Measurements from ENCODE around the gene SVOP.
A peak's percentile ranks its signal among the peaks of the same experiment; 100 is the strongest.

The SVOP gene

DNA sequence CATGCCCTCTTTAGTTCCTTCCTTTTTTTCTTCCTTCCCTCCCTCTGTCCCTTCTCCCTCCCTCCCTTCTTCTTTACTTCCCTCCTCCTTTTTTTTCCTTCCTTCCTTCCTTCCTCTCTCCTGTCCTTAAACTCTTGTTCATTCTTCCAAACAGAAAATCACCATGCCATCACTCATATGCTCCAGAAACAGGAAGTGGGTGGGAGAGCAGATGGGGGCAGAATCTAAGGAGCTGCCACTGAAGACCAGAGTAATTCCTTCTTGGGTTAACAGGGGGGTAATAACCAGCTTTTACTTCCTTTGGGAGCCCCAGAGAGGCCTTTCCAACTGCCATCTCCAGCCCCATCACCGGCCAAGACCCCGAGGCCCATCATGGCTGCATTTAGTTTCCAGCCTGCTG, 51.2 kb downstream of the SVOP start:
- DNase-seq, result no peak

DNA sequence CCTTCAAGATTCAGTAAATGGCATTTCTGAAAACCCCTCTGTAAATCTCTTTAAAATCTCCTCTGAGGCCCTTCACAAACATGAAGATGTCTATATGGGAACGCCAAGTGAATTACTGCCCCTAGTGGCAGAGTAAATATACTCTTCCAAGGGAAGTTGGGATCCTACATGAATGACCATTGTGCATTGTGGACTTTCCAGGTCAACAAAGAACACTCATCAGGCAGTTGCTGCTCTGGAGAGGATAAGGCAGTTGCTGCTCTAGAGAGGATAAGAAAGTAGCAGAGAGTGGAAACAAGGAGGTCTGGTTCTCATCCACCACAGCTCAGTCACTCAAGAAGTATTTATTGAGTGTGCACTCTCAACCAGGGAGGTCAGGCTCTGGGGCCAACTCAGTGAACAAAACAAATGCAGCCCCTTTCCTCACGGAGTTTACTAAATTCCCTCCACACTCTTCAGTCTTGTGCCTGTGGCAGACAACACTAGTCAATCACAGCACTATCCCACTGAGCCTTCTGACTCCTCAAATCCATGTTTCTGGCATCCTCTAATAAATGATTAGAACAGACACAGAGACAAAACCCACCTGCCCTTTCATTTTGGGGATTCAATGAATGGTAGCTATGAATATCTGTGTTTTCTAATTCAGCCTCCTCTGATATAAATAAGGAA, 52.9 kb downstream of the SVOP start:
- DNase-seq, result no peak

DNA sequence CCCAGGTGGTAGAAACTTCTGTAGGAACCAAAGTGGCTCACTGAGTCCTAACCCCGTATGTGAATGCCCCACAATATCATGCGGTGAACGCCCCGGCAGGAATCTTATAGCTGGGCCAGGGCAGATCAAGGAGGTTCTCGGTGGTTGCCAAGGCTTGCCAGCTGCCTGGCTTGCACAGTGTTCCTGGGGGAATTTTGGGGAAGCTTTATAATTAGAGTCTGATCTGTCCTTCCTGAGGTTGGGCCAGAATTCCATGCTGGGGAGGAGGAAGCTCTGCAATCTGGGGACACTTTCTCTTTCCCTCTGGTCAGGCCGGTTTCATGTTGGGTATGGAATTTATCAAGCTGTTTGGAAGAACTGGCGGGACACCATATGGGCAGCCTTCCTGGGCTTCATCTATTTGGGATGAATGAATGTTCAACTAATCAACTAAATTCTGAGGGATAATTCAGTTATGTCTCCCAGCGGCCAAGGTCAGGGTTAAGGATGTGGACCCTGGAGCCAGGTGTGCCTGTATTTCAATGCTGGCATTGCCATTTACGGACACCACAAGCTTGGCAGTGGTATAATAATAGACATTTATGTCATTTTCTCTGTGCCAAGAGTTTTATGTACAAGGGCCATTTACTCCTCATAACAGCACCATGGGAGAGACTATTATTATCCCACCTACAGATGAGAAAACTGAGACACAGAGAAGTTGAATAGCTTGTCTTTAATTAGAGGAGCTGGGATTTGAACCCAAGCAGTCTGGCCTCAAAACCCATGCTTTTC, 54.3 kb downstream of the SVOP start:
- no peak for DNase-seq

DNA sequence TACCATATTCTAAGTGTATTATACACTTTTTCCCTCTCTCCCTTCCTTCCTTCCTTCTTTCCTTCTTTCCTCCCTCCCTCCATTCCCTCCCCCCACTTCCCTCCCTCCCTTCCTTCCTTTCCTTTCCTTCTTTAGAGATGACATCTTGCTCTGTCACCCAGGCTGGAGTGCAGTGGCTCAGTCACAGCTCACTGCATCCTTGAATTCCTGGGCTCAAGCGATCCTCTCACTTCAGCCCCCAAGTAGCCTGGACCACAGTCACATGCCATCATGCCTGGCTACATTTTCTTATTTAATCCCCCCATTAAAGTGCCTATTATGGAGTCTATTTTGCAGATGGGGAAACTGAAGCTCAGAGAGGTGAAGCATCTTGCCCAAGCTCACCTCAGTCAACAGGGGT, 55.0 kb downstream of the SVOP start:
- no peak for DNase-seq

DNA sequence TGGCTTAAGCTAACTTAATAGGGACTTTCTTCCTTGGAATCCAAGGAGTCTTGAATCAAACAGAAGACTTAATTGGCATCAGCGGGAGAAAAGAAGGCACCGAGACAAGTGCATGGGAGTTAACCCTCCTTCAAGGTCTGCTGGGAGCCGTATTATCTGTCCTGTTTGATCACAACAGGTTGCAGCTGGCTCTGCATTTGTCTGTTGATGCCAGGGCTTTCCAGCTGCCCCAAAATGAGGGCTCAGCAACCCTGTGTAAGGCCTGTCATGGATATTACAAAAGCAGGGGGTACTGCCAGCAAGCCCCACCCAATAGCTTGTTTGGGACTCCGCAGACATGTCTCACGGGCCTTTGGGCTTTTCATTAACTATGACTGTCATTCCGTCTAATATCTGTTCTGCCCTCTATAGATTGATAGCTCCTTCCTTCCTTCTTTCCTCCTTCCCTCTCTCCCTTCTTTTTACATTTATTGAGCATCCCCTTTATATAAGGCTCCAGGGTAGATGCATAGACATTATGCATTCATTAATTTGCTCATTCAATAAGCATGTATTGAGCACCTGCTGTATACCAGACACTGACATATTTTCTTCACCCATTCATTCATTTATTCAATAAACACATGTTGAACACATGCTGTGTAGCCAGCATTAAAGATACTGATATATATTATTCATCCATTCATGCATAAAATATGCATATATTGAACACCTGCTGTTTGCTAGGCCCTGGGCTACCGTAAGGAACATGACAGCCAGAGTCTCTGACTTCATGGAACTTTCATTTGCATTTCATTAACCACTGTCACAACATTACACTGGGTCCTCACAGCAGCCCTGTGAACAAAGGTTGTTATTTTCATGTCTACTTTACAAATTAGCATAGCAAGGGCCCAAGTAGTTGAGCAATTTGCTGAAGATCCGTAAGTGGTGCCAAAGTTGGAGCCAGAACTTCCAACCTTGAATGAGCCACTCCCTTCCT, 56.2 kb downstream of the SVOP start:
- DNase-seq, result no peak

DNA sequence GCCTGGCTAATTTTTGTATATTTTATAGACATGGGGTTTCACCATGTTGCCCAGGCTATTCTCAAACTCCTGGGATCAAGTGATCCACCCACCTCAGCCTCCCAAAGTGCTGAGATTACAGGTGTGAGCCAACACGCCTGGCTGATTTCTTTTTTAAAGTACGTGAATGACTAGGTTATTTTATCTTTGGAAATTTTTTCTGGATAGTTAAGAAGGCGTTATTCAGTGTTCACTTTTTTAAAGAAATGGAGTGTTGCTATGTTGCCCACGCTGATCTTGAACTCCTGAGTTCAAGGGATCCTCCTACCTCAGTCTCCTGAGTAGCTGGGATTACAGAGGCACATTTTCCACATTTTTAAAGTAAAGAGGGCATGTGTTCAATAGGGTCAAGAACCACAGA, 58.6 kb downstream of the SVOP start:
- DNase-seq, result no peak

DNA sequence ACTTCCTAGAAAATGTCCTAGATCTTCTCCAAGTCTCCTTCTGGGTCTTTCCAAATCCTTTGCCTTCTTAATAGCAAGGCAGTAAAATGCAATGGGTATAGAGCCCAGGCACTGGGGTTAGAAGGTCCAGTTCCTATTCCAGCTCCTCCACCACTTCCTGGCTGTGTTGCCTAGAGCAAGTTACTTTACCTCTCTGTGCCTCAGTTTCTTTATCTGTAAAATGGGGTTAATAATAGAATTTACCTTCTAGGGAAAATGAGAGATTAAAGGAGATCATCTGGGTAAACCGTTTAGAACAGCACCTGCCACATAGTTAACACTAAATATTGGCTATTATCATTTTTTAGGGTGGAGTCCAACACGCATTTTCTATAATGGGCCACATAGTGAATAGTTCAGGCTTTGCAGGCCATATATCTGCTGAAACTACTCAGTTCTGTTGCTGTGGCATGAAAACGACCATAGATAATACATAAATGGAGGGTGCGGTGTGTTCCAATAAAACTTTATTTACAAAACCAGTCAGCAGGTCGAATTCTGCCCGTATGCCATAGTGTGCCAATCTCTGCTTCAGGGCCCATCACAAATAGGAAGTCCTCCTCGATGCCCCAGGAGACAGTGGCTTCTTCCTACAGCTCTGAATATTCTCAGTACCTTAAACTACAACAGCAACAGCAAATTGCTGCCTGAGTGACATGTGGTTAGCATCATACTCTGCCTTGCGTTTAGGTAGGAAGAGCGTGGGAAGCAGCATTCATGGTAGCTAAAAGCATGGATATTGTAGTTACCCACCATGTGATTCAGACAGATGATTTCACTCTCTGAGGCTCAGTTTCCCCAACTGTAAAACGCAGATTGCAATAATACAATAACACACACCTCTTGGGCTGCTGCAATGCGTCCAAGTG, 60.9 kb downstream of the SVOP start:
- DNase-seq, result no peak

DNA sequence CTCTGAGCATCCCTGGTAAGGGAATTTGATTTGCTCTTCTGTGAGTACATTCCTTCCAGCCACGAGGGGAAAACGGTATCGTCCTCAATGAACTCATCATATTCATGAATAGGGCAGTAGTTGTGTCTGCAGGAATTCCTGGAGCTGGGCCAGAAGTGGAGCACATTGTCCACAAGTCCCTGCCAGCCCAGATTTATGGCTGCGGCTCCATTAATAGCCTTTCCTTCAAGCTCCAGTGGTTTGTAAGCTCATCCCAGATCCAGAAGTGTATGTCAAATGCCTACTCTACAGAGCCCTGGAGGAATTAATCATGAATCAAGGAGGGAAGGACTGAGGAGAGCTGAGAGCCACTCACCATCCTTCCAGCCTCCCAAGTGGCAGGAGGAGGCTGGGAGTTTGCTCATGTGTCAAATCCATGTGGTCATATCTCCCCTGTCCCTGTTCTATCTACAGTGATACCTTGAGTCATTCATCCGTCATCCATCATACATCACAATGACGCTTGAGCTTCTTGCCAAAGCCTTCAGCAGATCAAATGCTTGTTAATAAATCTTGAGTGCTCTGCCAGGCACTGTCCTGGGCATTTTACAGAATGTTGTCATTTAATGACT, 65.5 kb downstream of the SVOP start:
- no peak for DNase-seq

DNA sequence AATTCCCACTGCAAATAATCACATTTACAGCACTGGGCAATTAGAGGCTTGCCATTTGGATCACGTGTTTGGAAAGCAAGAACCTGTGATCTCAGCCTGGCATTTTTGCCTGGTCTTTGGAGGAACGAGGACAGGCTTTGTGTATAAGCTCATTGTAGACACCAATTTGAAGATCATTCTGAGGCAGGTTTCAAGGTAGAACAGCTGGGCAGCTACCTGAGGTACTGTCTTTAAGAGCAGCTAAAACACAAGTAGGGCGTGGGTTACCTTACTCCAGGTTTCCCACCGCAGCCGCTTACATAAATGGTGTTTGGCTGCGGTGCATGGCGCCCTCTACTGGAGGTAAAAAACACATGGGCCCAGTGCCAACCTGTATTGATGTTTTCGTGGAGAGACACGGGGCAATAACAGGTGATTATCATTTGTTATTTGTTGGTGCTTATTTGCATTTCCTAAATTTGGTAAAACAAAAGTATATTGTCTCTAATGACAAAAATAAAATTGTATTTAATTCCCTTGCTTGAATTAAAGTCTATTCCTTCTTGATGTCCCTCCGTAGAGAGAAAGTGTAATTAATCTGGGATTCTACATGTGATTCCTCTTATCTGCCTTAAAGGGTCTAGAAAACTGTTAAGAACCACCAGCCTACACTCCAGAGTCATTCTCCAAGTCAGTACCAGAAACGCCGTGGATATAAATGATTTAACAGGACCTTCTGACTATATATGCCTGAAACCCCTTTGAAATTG, 69.7 kb downstream of the SVOP start:
- DNase-seq, result peak; percentile 78

DNA sequence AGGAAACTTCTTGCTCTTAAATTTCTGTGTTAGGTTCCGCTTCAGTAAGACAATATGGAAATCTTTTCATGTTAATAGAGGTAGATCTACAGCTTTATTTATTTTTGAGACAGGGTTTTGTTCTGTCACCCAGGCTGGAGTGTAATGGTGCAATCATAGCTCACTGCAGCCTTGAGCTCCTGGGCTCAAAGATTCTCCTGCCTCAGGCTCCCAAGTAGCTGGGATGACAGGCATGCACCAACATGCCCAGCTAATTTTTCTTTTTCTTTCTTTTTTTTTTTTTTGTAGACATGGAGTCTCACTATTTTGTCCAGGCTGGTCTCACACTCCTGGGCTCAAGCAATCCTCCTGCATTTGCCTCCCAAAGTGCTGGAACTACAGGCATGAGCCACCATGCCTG, 70.9 kb downstream of the SVOP start:
- DNase-seq, result no peak

- no peak for DNase-seq
Measured at GRCh38 chr12:108948367-108948766, 72.5 kb downstream of the SVOP start.

GRCh38 chr12:108947097-108947496, 73.8 kb downstream of the SVOP start:
- DNase-seq, result no peak

- no peak for DNase-seq
Measured at GRCh38 chr12:108940138-108940537, 80.7 kb downstream of the SVOP start.

DNA sequence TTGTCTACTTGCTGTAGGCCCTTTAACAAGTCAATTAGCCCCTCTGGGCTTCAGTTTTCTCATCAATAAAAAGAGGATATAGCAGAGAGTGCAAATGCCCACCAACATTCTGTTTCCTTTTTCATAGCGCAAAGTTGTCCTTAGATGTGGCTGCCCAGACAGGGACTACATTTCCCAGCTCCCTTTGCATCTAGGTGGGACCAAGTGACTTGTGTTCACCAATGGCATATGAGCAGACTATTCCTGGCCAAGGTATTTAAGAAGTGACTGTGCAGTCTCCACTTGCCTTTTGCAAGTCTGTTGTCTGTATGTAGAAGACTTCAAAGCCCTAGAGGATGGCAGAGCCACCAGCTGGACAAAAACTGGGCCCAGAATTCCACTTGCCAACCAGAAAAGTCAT, 81.3 kb downstream of the SVOP start:
- DNase-seq, result peak; percentile 11

DNA sequence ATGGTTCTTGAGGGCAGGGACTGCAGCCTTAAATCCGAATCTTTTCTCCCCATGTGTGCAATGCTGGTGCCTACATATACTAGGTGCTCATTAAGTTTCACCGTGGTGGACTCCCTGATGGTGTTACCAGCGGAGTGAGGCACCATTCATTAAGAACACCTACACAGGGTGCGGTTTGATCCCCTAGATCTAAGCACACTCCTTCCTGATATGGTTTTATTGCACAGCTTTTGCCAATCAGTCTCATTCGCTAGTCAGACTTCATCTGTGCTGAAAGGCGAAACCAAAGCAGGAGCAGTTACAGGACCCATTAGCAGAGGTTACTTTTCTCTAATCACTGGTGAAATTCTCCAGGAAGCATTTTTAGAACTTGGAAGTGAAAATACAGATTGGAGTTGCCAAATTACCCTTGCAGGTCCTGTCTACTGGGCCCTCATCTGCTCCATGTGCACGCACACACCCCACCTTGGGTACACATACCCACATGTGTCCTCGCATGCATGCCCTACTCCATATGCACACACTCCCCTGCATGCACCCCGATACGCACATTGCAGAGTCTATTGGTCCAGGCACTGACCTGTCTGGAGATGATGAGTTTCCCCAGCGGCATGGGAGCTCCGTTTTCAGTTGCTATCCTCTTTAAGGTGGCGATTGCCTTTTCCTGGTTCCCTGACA, 82.5 kb downstream of the SVOP start:
- DNase-seq, result no peak

- DNase-seq, result no peak
Measured at GRCh38 chr12:108935159-108935763, 85.6 kb downstream of the SVOP start.

DNA sequence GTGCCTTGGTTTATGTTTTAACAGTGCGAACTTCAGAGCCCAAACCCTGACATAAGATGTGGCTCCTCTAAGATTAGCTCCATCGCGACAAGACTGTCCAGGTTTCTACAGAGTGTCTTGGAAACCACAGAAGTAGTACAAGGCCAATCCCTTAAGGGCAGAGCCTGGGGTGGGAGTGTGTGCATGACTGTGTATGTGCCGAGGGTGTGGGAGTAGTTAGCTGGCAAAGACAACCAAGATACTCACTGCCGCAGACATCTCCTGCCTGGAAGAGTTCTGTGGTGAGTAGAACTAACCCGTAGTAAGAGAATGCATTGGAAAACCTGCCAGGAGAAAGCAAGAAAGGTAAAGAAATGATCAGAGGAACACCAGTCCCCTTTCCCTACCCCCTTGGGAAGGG, 86.9 kb downstream of the SVOP start:
- DNase-seq, result no peak

- DNase-seq, result no peak
Measured at GRCh38 chr12:108930756-108931155, 90.1 kb downstream of the SVOP start.

DNA sequence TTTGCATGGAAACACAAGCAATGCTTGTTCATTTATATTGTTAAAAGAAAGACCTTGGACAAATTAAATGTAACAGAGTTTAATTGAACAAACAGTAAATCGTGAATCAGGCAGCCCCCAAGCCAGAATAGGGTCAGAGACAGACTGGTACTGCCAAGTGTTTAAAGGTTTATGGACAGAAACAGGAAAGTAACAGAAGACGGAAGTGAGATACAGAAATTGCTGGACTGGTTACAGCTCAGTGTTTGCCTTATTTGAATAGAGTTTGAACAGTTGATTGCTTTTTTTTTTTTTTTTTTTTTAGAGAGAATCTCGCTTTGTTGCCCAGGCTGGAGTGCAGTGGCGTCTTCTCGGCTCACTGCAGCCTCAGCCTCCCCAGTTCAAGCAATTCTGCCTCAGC, 90.7 kb downstream of the SVOP start:
- DNase-seq, result no peak

DNA sequence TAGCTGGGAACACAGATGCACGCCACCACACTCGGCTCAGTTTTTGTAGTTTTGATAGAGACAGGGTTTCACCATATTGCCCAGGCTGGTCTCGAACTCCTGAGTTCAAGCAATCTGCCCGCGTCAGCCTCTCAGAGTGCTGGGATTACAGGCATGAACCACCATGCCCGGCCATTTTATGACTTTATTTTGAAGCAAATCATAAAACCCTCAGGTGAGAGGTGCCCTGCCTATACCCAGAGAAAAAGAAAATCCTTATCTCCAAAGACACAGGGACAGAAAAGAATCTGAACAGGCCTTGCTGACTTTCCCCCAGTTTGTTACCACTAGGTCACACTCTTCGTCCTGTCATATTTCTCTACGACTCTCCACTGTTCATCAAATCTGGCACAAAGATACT, 92.2 kb downstream of the SVOP start:
- no peak for DNase-seq
